LNCaP clone FGC (cell line): ENCODE results near the gene KCNK7.

Experiments
- DNase-seq: peaks from one replicate; pipeline ENCODE4 v3.0.0-alpha.2; 2011; ENCODE audit warnings: low read depth
- H3K4me3 ChIP-seq: 2 replicates; pipeline ENCODE4 v1.5.1; 2011; ENCODE audit warnings: mild to moderate bottlenecking, low read depth, low read length, control low read depth
- TF ChIP-seq, protein P1 (sequence below): IDR thresholded peaks from 2 replicates; pipeline ENCODE4 v1.5.1; 2012; ENCODE audit warnings: mild to moderate bottlenecking; ENCODE audit not compliant: control insufficient read depth, insufficient read depth; ENCODE audit errors: extremely low read depth

Gene KCNK7

DNA sequence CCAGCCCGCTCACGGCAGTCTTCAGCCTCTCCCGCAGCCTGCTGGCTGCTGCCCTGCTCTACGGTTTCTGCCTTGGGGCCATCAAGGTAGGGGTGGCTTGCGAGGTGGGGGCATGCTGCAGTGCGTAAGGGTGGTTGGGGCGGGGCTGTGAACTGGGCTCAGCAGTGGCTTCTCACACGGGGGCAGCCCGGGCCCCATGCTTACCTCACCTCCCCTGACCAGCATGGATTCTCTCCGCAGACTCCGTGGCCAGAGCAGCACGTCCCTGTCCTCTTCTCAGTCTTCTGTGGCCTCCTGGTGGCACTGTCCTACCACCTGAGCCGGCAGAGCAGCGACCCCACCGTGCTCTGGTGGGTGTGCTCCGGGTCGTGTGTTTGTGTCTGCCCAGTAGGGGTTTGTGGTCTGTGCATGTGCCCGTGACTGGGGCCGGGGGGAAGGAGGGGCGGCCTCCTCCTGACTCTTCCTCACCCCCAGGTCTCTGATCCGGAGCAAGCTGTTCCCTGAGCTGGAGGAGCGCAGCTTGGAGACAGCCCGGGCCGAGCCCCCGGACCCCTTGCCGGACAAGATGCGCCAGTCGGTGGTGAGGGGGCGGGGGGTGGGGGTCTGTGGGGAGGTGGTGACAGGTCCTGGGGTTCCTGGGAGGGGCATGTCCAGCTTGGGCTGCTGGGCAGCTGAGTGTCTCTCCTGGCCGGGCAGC is 29.5 kb upstream of the KCNK7 start:
- H3K4me3 ChIP-seq = no peak overlapping the region
- TF ChIP-seq, protein P1, sequence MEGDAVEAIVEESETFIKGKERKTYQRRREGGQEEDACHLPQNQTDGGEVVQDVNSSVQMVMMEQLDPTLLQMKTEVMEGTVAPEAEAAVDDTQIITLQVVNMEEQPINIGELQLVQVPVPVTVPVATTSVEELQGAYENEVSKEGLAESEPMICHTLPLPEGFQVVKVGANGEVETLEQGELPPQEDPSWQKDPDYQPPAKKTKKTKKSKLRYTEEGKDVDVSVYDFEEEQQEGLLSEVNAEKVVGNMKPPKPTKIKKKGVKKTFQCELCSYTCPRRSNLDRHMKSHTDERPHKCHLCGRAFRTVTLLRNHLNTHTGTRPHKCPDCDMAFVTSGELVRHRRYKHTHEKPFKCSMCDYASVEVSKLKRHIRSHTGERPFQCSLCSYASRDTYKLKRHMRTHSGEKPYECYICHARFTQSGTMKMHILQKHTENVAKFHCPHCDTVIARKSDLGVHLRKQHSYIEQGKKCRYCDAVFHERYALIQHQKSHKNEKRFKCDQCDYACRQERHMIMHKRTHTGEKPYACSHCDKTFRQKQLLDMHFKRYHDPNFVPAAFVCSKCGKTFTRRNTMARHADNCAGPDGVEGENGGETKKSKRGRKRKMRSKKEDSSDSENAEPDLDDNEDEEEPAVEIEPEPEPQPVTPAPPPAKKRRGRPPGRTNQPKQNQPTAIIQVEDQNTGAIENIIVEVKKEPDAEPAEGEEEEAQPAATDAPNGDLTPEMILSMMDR = no peak
- no peak for DNase-seq

DNA sequence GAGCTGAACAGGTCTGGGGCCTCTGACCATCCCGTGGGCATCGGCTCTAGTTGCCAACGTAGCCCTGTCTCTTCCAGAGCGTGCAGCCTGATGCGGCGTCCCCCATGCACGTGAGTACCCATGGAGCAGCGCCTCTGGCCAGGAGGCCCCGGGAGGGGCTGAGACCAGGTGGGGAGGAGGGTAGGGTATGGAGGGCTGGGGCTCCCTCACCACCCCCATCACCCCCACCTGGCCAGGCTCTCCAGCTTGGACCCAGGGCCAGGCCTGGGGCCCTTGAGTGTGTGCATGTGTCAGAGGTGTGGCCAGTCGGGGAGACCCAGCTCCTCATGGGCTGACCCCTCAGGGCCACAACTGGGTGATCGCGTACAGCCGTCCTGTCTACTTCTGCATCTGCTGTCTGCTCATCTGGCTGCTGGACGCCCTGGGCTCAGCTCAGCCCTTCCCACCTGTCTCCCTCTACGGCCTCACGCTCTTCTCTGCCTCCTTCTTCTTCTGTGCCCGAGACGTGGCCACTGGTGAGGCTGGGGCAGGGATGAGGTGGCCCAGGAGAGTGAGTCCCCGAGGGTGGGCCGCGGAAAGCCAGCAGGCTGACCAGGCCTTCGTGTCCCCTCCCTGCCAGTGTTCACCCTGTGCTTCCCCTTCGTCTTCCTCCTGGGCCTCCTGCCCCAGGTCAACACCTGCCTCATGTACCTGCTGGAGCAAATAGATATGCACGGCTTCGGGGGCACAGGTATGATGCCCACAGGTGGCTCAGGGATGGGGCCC is 28.4 kb upstream of the KCNK7 start:
- TF ChIP-seq, protein P1 = no peak
- H3K4me3 ChIP-seq = no peak overlapping the region
- DNase-seq = no peak

DNA sequence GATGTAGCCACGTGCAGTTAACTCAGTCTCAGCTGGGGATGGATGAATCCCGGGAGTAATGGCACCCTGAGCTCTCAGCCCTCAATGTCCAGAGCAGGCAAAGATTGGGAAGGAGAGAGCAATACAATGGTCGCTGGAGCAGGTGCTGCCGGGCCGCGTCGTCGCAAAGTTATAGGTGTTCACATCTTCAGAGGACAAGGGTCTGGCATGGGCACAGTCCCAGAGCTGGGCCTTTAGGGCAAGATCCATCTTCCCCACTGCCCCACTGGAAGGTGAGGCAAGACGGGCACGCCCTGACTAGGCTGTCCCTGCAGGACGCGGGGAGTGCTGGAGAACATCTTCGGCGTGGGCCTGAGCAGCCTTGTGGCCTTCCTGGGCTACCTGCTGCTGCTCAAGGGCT is 27.6 kb upstream of the KCNK7 start:
- no peak for DNase-seq
- TF ChIP-seq, protein P1 = no peak
- no peak overlapping the region for H3K4me3 ChIP-seq

DNA sequence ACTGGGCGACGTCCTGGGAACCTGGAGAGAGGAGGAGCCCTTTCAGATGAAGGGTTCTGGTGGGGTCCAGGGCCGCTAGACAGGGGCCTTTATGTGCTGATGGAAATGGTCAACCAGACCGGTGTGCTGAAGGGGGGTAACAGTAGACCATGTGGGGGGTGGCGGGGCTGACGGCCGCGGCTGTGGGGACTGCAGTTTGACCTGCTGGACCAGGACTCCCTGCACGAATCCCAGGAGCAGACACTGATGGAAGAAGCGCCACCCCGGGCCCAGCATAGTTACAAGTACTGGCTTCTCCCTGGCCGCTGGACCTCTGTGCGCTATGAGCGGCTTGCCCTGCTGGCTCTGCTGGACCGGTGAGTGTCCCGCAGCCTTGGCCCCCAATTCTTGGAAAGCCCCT is 26.4 kb upstream of the KCNK7 start:
- no peak overlapping the region for H3K4me3 ChIP-seq
- DNase-seq = no peak
- TF ChIP-seq, protein P1 = no peak

DNA sequence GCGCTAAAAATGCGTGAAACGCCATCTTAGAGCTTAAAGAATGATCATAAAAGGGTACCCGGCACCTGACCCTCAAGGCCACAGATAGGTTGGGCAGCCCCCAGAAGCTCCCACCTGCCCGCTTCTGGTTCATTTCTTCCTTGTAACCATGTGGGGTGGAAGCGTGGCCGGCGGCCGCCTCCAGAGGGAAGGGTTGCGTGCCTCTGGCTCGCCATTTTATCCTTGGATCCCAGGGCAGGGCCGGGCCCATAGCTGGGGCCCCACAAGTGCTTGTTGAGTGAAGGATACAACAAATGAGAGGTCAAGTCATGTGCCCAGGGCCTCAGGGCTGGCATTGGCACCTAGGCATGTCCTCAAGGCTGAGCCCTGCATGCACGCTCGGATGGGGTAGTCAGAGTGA is 25.9 kb upstream of the KCNK7 start:
- TF ChIP-seq, protein P1 = no peak
- no peak overlapping the region for H3K4me3 ChIP-seq
- no peak for DNase-seq

DNA sequence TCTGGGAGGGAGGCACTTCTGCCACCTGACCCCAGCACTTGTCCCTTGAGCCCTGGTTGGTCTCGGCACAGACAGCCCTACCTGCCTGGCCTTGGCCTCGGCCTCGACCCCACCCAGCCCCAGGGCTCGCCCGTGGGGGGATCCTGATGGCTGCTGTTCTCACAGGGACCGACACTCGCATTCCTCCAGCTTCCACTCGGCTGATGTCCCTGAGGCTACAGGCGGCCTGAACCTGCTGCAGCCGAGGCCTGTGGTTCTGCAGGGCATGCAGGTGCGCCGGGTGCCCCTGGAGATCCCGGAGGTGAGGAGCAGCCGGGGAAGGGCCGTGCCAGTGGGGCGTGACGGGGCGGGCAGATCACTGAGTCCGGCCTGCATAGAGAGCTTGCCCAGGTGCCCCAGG is 25.1 kb upstream of the KCNK7 start:
- DNase-seq = no peak
- no peak overlapping the region for H3K4me3 ChIP-seq
- TF ChIP-seq, protein P1 = no peak

DNA sequence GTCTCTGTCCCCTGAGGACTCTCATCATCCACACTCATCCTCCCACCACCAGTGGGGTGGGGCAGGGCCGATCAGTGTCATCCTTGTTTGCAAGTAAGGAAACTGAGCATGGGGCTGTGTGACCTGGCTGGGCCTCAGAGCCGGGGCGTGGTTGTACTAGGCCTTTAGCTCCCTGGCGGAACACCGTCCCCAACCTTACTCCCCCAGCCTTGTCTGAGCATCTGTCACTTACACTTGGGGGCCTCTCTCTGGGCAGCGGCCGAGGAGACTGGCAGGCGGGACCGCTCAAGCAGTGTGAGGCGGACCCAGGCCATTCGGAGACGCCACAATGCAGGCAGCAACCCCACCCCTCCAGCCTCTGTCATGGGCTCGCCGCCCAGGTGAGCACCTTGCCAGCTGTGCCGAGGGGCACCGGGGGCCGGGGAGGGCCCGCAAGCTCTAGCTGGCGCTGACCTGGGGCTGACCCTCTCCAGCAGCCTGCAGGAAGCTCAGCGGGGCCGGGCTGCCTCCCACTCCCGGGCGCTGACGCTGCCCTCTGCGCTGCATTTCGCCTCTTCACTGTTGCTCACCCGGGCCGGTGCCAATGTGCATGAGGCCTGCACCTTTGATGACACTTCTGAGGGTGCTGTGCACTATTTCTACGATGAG is 23.8 kb upstream of the KCNK7 start:
- H3K4me3 ChIP-seq = no peak overlapping the region
- TF ChIP-seq, protein P1 = no peak
- no peak for DNase-seq
